Stimulated activated memory B cell treated with anti-CD40 and anti-IgM and Interleukin-4, amounts not matched to agents 10 μg/mL and 1 μg/mL and 100 μg/mL, for 72 hours (primary cell): Measurements from ENCODE around the gene TRIM2.
"Not testable (repeated sequence)": the region's sequence is repeated elsewhere in the genome, so short reads cannot be mapped to it uniquely, and the experiment has no call there.

ENCODE experiments used
- ATAC-seq: fragments of 150-1000 bp; cut with Tn5 transposase; 2 replicates; pipeline ENCODE4 v1.10.0; 2021
- H3K27ac Mint-ChIP-seq: one replicate; pipeline ENCODE4 v1.8.0; 2022; ENCODE audit warnings: mild to moderate bottlenecking, mixed read lengths
- H3K27me3 Mint-ChIP-seq: one replicate; pipeline ENCODE4 v1.8.0; 2022; ENCODE audit warnings: mixed read lengths
- H3K36me3 Mint-ChIP-seq: one replicate; pipeline ENCODE4 v1.8.0; 2022; ENCODE audit warnings: mixed read lengths
- H3K4me1 Mint-ChIP-seq: one replicate; pipeline ENCODE4 v1.8.0; 2022; ENCODE audit warnings: mixed read lengths
- H3K4me3 Mint-ChIP-seq: one replicate; pipeline ENCODE4 v1.8.0; 2022; ENCODE audit warnings: mild to moderate bottlenecking, moderate library complexity, mixed read lengths
- H3K9me3 Mint-ChIP-seq: one replicate; pipeline ENCODE4 v1.8.0; 2022; ENCODE audit warnings: mixed read lengths

The TRIM2 gene

DNA sequence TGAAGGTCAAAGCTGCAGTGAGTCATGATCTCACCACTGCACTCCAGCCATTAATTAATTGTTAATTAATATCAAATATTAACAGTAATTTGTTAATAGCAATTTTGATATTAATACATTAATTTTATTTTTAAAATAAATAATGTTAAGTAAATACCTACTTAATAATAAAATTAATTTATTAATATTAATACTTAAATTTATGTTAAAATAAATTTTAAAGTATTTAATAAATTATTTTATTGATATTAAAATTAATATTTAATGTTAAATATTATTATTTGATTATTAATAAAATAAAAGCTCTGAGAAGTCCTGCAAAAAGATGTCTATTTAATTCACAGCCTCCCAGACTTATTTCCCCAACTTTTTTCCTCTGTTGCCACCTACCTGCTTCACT lies 25.1 kb upstream of the TRIM2 start:
- no peaks in the 10 kb centered on the region for H3K36me3 Mint-ChIP-seq
- no peaks in the 10 kb centered on the region for H3K9me3 Mint-ChIP-seq
- H3K27me3 Mint-ChIP-seq, result peaks cover 50% of the 10 kb centered on the region
- H3K4me3 Mint-ChIP-seq, result no peak overlapping the region
- ATAC-seq, result no peak
- H3K4me1 Mint-ChIP-seq, result no peaks in the 10 kb centered on the region
- H3K27ac Mint-ChIP-seq, result no peak overlapping the region

DNA sequence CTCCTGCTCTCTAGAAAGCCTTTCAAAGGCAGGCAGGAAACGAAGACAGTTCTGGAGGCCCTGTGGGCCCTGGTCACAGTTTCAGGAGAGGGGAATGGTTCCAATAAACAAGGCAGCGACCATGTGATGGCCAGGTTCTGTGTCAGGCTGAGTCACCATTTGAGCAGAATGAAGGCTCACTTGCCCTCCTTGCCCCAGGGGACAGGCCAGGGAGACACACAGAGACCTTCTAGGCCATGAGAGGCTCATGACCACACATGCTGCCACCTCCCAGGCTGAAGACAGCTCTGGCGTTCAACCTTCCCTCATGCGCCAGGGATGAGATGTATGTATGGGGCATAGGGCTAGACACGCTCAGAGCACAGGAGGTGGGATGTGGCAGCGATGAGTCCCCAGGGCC lies 22.9 kb upstream of the TRIM2 start:
- peak; percentile 4 for ATAC-seq
- Mint-ChIP-seq H3K9me3 (no peaks in the 10 kb centered on the region), H3K4me3 (no peak overlapping the region), H3K36me3 (no peaks in the 10 kb centered on the region), H3K4me1 (no peaks in the 10 kb centered on the region), H3K27me3 (peaks cover 36% of the 10 kb centered on the region), H3K27ac (no peak overlapping the region)

DNA sequence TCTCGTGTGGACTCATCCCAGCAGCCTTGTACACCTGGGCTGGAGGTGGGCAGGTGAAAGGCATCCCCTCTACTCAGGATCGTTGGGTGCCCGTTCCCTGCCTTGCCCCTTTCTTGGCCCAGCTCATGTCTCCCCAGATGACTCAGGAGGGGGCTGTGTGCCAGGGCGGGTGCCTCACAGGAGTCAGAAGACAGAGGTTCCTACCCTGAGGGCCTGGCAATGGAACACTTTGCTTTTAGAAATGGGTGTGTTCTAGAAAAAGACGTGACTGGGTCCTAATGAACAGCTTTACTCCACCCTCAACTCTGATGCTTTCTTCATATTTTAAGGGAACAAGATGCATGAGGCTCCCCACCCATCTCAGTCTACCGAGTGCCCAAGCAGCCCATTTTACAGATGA lies 22.5 kb upstream of the TRIM2 start:
- Mint-ChIP-seq H3K9me3 (no peaks in the 10 kb centered on the region), H3K4me1 (no peaks in the 10 kb centered on the region), H3K27ac (no peak overlapping the region), H3K27me3 (peaks cover 36% of the 10 kb centered on the region), H3K36me3 (no peaks in the 10 kb centered on the region), H3K4me3 (no peak overlapping the region)
- no peak for ATAC-seq

DNA sequence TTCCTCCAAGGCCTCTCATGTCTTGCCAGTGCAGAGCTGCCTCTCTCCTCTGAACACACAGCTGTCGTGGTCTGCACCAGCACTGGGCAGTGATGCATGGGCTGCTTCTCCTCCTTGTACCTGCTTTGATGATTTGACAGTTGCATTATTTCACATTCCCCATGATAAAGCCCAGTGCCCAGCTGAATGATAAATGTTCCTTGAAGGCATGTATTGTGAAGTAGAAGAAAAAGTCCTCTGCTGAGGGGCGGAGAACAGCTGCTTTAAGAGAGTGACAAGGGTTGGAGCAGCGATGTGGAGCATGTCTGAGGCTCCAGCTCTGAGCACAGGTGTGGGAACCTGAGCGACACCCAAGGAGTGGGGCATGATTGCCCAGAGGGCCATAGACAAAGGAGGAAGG lies 21.1 kb upstream of the TRIM2 start:
- no peaks in the 10 kb centered on the region for H3K36me3 Mint-ChIP-seq
- H3K27ac Mint-ChIP-seq, result no peak overlapping the region
- H3K27me3 Mint-ChIP-seq, result peaks cover 36% of the 10 kb centered on the region
- no peaks in the 10 kb centered on the region for H3K4me1 Mint-ChIP-seq
- ATAC-seq, result no peak
- no peak overlapping the region for H3K4me3 Mint-ChIP-seq
- no peaks in the 10 kb centered on the region for H3K9me3 Mint-ChIP-seq

DNA sequence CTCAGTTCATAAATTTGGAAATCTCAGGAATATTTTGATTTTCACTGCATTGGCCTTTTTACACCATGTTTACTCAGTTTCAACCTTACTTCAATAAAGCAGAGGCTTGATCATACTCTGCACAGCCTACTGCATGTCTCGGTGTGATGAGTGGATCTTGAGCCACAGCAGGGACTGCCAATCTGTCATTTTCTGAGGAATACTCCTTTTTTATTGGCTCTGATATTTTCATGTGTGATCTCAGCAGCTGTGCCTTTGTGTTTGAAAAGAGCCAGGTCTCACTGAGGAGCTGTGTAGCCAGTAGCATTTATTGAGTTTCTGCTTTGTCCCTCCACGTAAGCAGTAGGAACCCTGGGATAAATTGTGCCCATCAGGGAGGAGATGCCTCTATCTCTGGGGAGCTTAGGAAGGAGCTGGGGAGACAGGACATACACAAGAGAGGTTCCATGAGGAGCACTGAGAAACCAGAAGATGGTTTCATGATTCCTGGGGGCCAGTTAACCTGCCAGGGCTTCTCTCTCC lies 18.9 kb upstream of the TRIM2 start:
- no peaks in the 10 kb centered on the region for H3K9me3 Mint-ChIP-seq

DNA sequence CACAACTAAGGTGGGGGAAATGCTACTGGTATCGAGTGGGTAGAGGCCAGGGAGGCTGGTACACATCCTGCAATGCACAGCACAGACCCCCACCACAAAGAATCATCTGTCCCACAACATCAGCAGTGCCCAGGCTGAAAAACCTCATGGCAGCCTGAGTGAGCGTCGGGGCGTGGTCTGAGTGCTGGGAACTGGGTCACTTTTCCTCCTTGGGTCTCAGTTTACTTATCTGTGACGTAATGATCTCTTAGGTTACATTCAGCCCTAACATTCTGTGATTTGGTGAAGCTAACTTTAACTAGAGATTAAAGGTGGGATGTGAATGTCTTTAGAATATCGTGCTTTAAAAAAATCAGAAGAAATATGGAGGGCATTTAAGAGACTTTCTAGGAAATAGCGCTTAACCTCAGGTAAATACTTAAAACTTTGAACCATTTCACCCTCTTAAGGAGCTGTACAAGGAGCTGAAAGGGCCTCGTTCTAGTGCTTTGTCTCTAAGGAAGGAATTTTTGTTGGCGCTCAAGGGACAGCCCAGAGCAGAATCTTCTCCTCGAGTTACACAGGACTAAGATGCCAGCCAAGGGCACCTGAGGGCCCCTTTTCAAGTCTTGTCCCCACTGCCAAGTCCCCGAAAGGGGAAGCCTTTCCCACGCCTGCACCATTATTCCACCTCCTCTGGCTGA lies 18.1 kb upstream of the TRIM2 start:
- no peak overlapping the region for H3K27ac Mint-ChIP-seq

More for the DNA sequence above, 18.9 kb upstream of the TRIM2 start:
- H3K27ac Mint-ChIP-seq, result no peak overlapping the region
- H3K4me3 Mint-ChIP-seq, result no peak overlapping the region
- no peak for ATAC-seq
- H3K36me3 Mint-ChIP-seq, result no peaks in the 10 kb centered on the region
- H3K4me1 Mint-ChIP-seq, result no peaks in the 10 kb centered on the region
- H3K27me3 Mint-ChIP-seq, result peaks cover 33% of the 10 kb centered on the region

DNA sequence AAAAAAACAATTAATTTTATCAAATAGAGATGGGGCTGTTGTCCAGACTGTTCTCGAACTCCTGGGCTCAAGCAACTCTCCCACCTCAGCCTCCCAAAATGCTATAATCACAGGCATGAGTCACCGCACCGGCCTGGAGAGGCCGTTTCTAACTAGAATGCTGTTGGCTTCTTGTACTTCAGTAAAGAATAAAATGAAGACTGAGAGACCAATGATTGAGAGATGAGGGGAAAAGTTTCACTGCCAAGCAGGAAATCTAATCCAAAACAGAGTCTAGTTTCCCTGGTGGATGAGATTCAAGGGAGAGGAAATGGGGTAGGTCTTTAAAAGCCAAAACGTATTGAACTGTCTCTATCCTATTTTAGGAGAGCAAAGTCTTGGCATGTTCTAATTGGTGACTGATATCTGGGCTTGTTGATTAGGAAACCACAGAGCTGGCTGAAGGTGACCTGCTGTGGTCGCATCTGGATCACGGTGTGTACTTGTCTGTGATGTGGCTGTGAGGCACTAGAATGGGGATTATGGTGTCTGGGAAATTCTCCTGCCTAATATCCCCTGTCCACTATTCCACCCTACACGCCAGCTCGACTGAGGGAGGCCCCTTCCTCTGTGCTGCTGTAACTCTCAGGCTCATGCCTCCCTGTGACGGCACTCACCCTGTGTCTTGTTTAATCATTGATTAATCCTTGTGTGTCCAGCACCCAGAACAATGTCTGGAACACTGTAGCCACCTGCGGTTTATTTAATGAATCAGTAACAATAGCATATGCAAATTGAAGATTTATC lies 15.0 kb upstream of the TRIM2 start:
- no peak for ATAC-seq
- no peak overlapping the region for H3K27ac Mint-ChIP-seq
- no peaks in the 10 kb centered on the region for H3K36me3 Mint-ChIP-seq
- H3K9me3 Mint-ChIP-seq, result no peaks in the 10 kb centered on the region
- no peaks in the 10 kb centered on the region for H3K4me1 Mint-ChIP-seq
- no peak overlapping the region for H3K4me3 Mint-ChIP-seq
- H3K27me3 Mint-ChIP-seq, result peaks cover 25% of the 10 kb centered on the region

More for the DNA sequence above, 18.1 kb upstream of the TRIM2 start:
- Mint-ChIP-seq H3K27me3 (peaks cover 25% of the 10 kb centered on the region), H3K4me3 (no peak overlapping the region), H3K36me3 (no peaks in the 10 kb centered on the region), H3K9me3 (no peaks in the 10 kb centered on the region), H3K4me1 (no peaks in the 10 kb centered on the region)
- no peak for ATAC-seq

DNA sequence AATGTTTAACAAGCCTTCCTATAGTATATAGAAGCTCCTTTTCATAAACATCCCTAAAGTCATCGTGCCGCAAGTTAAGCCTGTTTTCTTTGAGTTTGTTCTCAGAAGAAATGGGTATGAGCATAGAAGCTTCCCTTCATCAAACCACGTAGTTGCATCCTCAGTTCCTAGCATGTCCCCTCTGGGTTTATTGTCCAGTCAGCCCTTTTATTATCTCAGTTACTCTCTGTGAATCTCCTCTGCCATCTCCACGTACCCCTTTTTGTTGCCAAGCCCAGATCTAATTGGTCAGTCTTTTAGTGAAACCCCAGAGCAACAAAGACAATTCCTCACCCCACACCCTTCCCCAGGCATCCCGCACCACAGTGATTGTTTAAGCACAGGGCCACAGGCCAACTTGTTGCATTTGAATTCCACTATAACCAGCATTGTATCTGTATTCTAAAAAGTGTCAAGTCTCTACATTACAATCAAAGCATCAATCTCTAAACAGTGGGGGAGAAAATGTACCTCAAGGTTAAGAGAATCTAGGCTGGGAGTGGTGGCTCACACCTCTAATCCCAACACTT lies 12.4 kb upstream of the TRIM2 start:
- H3K27ac Mint-ChIP-seq, result no peak overlapping the region
- no peak for ATAC-seq
- H3K36me3 Mint-ChIP-seq, result no peaks in the 10 kb centered on the region
- H3K27me3 Mint-ChIP-seq, result peaks cover 30% of the 10 kb centered on the region
- H3K4me1 Mint-ChIP-seq, result no peaks in the 10 kb centered on the region
- H3K9me3 Mint-ChIP-seq, result no peaks in the 10 kb centered on the region
- no peak overlapping the region for H3K4me3 Mint-ChIP-seq

DNA sequence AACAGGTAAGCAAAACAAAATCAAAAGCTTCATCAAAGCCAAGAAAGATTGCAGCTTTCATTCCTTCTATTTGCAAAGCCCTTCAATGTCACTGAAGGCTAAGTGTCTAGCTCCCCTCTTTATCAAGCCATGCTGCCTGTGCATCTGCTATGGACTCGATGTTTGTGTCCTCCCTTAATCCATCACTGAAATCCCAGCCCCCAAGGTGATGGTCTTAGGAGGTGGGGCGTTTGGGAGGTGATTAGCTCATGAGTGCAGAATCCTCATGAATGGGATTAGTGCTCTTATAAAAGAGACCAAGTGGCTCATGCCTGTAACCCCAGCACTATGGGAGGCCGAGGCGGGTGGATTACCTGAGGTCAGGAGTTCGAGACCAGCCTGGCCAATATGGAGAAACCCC lies 6.9 kb upstream of the TRIM2 start:
- H3K36me3 Mint-ChIP-seq, result no peaks in the 10 kb centered on the region
- H3K4me3 Mint-ChIP-seq, result no peak overlapping the region
- H3K27me3 Mint-ChIP-seq, result peaks cover 21% of the 10 kb centered on the region
- H3K4me1 Mint-ChIP-seq, result no peaks in the 10 kb centered on the region
- no peak for ATAC-seq
- H3K27ac Mint-ChIP-seq, result no peak overlapping the region
- H3K9me3 Mint-ChIP-seq, result no peaks in the 10 kb centered on the region

DNA sequence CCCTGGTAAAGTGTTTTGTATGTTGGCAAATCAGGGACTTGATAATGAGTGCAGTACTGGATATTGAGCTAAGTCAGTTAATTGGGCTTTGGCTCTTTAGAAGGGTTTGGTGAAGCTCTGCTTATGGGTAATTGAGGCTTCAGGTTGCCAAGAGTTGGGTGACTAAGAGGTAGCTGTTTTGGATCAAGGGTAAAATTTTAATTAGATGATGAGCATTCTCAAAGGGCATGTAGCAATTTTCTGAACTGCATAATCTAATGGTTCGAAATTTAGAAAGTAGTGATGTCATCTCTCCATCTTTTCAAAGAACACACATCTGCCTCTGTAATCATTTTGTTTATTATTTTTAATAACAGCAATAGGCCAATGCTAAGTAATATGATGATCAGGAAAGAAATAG lies 5.5 kb upstream of the TRIM2 start:
- Mint-ChIP-seq H3K27ac (no peak overlapping the region), H3K27me3 (peaks cover 18% of the 10 kb centered on the region), H3K36me3 (no peaks in the 10 kb centered on the region), H3K9me3 (no peaks in the 10 kb centered on the region), H3K4me3 (no peak overlapping the region), H3K4me1 (no peaks in the 10 kb centered on the region)
- no peak for ATAC-seq

DNA sequence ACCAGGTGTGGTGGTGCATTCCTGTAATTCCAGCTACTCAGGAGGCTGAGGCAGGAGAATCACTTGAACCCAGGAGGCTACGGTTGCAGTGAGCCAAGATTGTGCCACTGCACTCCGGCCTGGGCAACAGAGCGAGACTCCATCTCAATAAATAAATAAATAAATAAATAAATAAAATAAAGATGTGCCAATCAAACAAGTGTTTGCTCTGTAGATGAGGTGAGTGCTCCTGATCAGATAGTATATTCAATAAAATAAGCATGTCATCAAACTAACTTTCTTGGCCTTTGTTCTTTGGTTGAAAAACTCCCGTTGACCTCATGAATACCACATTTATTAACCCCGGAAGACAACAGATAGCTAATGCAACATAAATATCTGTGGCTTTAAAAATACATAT lies 497 bp upstream of the TRIM2 start:
- not testable (repeated sequence) for H3K9me3 Mint-ChIP-seq, H3K36me3 Mint-ChIP-seq, ATAC-seq, H3K27ac Mint-ChIP-seq, H3K4me3 Mint-ChIP-seq
- peaks cover 46% of the 10 kb centered on the region for H3K27me3 Mint-ChIP-seq
- peaks cover 16% of the 10 kb centered on the region for H3K4me1 Mint-ChIP-seq

DNA sequence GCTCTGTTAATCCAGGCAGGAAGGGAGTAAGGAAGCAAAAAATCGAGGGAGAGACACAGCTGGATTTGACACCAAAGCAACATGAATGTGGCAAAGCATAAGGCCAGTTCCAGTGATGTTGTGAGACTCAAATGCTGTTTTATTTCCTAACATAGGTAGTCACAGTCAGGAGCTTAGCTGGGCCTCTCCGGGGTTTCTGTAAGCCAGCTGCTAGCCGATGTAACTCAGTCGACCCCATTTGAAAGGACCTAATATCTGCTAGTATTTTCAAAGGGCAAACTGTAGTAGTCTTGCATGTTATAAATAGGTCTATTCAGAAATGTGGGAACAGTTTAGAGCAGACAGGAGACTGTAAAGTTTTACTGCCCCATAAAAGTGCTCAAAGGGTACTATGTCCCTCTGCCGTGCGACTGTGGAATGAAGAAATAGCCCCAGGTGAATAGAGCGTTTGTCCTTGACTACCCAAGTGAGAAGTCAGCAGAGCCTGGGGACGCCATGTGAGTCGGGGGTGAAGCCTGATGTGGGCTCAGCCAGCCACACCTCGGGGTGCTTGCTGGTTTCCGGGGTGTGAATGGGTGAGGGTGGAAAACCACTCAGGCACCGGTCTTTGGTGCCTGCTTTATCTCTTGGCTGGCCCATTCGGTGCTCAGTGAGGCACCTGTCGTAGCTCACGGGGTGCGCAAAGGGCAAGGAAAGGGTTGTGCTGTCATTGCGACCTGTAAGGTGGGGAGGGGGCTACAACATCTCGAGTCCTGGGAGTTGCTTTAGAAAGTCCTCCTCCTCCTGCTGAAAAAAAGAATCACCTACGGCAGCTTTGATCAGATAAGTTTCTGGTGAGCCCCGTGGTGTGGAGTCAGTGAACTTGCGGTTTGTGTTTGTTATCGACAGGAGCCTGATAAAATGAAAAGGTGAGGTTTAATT lies 745 bp downstream of the TRIM2 start:
- Mint-ChIP-seq H3K9me3 (no peaks in the 10 kb centered on the region), H3K27ac (no peak overlapping the region), H3K36me3 (no peaks in the 10 kb centered on the region), H3K4me1 (peaks cover 16% of the 10 kb centered on the region), H3K4me3 (no peak overlapping the region), H3K27me3 (peaks cover 46% of the 10 kb centered on the region)
- peak; percentile 79 for ATAC-seq

DNA sequence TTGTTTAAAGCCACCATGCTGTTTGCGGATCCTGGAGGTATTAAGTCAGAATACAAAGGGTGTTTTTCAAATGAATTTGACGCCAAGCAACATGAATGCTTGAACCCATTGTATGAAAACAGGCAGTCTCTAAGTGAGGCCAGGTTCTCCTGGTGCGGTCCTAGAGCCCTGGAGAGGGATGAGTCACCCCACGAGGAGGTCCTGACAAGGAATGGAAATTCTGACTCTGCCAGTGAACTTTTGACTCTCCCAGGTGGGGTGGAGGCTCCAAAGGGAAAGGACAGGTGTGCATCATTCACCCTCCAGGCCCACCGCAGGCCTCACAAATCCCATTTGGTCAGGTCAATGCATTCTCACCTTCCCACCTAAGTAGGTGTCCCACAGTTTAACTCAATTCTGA lies 1.5 kb downstream of the TRIM2 start:
- no peak for ATAC-seq
- Mint-ChIP-seq H3K27me3 (peaks cover 46% of the 10 kb centered on the region), H3K4me3 (no peak overlapping the region), H3K9me3 (no peaks in the 10 kb centered on the region), H3K27ac (no peak overlapping the region), H3K4me1 (peaks cover 16% of the 10 kb centered on the region), H3K36me3 (no peaks in the 10 kb centered on the region)

DNA sequence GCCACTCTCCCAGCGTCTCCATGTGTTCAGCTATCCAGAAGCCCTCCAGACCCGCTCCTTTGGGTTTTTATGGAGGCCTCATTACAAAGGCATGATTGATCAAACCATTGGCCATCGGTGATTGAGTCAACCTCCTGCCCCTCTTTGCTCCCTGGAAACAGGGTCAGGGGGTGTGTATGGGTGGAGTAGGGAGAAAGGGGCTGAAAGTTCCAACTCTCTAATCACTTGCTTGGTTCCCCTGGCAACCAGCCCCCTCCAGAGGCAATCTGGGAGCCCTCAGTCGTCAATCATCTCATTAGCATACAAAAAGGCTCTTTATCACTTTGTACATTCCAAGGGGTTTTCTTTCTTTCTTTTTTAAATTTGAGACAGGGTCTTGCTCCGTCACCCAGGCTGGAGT lies 2.3 kb downstream of the TRIM2 start:
- Mint-ChIP-seq H3K36me3 (no peaks in the 10 kb centered on the region), H3K4me3 (no peak overlapping the region), H3K9me3 (no peaks in the 10 kb centered on the region), H3K27ac (no peak overlapping the region), H3K27me3 (peaks cover 46% of the 10 kb centered on the region), H3K4me1 (peaks cover 16% of the 10 kb centered on the region)
- no peak for ATAC-seq

DNA sequence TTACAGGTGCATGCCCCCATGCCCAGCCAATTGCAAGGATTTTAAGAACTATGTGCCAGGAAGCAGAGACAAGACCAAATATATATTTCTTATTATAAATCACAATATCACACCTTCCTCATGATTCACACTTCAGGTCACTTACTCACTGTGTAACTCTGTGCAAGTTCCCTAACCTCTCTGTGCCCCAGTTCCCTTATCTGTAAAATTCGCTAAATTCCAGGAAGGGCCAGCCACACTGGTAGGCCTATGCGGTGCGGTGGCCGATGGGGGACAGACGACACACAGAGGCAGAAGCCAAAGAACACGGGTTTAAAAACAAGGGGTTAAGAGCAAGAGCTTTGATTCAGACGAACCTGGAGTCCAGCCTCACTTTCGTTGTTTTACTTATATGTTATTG lies 2.8 kb downstream of the TRIM2 start:
- Mint-ChIP-seq H3K27me3 (peaks cover 46% of the 10 kb centered on the region), H3K9me3 (peaks cover 3% of the 10 kb centered on the region), H3K27ac (no peak overlapping the region), H3K4me3 (no peak overlapping the region), H3K4me1 (peaks cover 16% of the 10 kb centered on the region), H3K36me3 (no peaks in the 10 kb centered on the region)
- no peak for ATAC-seq
